ENCODE data around the gene PCP4. TPM values are rescaled to one million over a fixed set of nuclear protein-coding genes. Genes with fewer than 3 reads are reported as not detected.

PCP4 gene
- total and polyA plus RNA-seq, 4 donors, result 0.20 TPM; not detected in 3

GRCh38 chr21:39951183-39952101, 84.2 kb downstream of the PCP4 start:
- WGBS, result 68% methylated on average over 18 of the region's 18 CpGs
- Histone ChIP-seq H3K27me3 (ENCODE audit: control insufficient read depth in 4 of 4, insufficient read depth in 4 of 4, low read length in 3 of 4) (peaks cover 0 to 4% (median 1%) of the 10 kb centered on the region in 4 donors), H3K9ac (ENCODE audit: low read depth in 1 of 2, low read length in 2 of 2) (no peak overlapping the region), H3K27ac (ENCODE audit: low read depth in 1 of 2, low read length in 2 of 2) (no peak overlapping the region), H3K4me3 (ENCODE audit: low read depth in 1 of 3, low read length in 3 of 3) (no peak overlapping the region), H3K4me1 (ENCODE audit: control insufficient read depth in 4 of 4, insufficient read depth in 4 of 4, low read length in 3 of 4) (no peaks in the 10 kb centered on the region), H3K36me3 (ENCODE audit: control insufficient read depth in 4 of 4, insufficient read depth in 3 of 4, low read depth in 1 of 4, low read length in 3 of 4) (no peaks in the 10 kb centered on the region), H3K9me3 (ENCODE audit: control insufficient read depth in 4 of 4, low read length in 3 of 4) (peaks cover 0 to 5% (median 0%) of the 10 kb centered on the region in 4 donors)
- TF ChIP-seq NR2F2 (IDR thresholded peaks at IDR 0.05), result no peak
- no peak for TF ChIP-seq RXRA (IDR thresholded peaks at IDR 0.05)
- TF ChIP-seq REST (IDR thresholded peaks at IDR 0.05), result no peak
- TF ChIP-seq GABPA (IDR thresholded peaks at IDR 0.05 in 1 of 2, conservative IDR thresholded peaks at IDR 0.05 in 1 of 2), result no peak
- TF ChIP-seq SP1 (IDR thresholded peaks at IDR 0.05), result no peak
- no peak for TF ChIP-seq RAD21 (IDR thresholded peaks at IDR 0.05)
- no peak for TF ChIP-seq ATF3 (IDR thresholded peaks at IDR 0.05)
- TF ChIP-seq FOXA1 (IDR thresholded peaks at IDR 0.05), result no peak
- TF ChIP-seq, protein P1, sequence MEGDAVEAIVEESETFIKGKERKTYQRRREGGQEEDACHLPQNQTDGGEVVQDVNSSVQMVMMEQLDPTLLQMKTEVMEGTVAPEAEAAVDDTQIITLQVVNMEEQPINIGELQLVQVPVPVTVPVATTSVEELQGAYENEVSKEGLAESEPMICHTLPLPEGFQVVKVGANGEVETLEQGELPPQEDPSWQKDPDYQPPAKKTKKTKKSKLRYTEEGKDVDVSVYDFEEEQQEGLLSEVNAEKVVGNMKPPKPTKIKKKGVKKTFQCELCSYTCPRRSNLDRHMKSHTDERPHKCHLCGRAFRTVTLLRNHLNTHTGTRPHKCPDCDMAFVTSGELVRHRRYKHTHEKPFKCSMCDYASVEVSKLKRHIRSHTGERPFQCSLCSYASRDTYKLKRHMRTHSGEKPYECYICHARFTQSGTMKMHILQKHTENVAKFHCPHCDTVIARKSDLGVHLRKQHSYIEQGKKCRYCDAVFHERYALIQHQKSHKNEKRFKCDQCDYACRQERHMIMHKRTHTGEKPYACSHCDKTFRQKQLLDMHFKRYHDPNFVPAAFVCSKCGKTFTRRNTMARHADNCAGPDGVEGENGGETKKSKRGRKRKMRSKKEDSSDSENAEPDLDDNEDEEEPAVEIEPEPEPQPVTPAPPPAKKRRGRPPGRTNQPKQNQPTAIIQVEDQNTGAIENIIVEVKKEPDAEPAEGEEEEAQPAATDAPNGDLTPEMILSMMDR (IDR thresholded peaks at IDR 0.05; ENCODE audit: low read depth, low read length, missing input control), result no peak
- TF ChIP-seq ZBTB33 (IDR thresholded peaks at IDR 0.05), result no peak
- TF ChIP-seq HNF4G (IDR thresholded peaks at IDR 0.05), result no peak
- TF ChIP-seq EGR1 (IDR thresholded peaks at IDR 0.05; ENCODE audit: low read depth in 2 of 2), result no peak
- TF ChIP-seq TAF1 (conservative IDR thresholded peaks at IDR 0.05), result no peak
- no peak for TF ChIP-seq MAX (IDR thresholded peaks at IDR 0.05)
- no peak for DNase-seq (ENCODE audit: low spot score)
